Measurements from ENCODE around the gene SPOCK1. TPM values are rescaled to one million over a fixed set of nuclear protein-coding genes. Genes with fewer than 3 reads are reported as not detected.

SPOCK1 gene
- total RNA-seq, 1 donor from 2014 or later = 81.2 TPM

DNA sequence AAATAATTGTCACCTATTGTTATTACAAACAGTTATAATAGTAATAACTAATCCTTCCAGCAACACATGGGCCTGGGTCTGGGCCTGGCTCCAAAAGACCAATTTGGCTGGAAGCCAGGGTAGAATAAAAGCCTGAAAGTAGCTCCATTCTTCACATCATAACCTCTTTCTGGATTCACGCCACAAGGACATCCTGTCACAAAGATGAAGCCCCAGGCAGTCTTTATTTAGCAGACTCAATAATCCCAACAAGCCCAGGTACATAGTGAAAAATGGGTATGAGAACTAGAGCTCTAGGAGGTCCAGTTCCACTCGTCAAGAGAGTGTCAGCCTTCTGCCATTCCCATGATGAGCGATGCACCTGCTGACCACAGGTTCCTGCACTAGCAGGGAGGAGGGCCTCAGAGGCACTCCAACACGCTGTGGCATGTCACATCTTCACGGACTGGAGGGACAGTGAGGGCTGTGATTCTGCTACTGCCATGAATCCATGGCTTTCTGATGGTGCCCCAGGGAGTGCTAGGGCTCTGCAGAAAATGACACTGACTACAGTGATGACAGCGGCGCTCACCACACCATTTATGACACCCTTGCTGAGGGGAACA is 124.9 kb downstream of the SPOCK1 start:
- Histone ChIP-seq H3K27ac (no peak overlapping the region), H3K27me3 (no peaks in the 10 kb centered on the region), H3K36me3 (no peaks in the 10 kb centered on the region), H3K4me3 (no peak overlapping the region), H3K4me1 (no peaks in the 10 kb centered on the region), H3K9me3 (no peaks in the 10 kb centered on the region)
- intact Hi-C loops (cut with DNase I) = no loop called here
- DNase-seq (ENCODE audit: low spot score in 2 of 2) = no peak
- TF ChIP-seq, protein P1, sequence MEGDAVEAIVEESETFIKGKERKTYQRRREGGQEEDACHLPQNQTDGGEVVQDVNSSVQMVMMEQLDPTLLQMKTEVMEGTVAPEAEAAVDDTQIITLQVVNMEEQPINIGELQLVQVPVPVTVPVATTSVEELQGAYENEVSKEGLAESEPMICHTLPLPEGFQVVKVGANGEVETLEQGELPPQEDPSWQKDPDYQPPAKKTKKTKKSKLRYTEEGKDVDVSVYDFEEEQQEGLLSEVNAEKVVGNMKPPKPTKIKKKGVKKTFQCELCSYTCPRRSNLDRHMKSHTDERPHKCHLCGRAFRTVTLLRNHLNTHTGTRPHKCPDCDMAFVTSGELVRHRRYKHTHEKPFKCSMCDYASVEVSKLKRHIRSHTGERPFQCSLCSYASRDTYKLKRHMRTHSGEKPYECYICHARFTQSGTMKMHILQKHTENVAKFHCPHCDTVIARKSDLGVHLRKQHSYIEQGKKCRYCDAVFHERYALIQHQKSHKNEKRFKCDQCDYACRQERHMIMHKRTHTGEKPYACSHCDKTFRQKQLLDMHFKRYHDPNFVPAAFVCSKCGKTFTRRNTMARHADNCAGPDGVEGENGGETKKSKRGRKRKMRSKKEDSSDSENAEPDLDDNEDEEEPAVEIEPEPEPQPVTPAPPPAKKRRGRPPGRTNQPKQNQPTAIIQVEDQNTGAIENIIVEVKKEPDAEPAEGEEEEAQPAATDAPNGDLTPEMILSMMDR (IDR thresholded peaks at IDR 0.05) = no peak

DNA sequence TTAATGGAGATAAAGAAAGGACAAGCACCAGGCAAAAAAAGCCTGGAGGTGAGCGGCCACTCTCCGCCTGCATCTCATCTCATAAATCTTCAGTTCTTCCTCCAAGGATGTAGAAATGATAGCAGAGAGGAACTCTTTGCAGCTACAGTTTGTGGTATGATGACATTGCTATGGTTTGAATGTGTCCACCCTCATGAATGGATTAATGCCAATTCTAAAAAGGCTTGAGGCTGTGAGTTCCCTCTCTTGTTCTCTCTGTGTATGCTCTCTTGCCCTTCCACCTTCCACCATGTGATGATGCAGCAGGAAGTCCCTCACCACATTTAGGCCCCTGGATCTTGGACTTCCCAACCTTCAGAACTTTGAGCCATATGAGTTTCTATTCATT is 126.4 kb downstream of the SPOCK1 start:
- Histone ChIP-seq H3K4me1 (no peaks in the 10 kb centered on the region), H3K27me3 (no peaks in the 10 kb centered on the region), H3K4me3 (no peak overlapping the region), H3K36me3 (no peaks in the 10 kb centered on the region), H3K9me3 (no peaks in the 10 kb centered on the region), H3K27ac (no peak overlapping the region)
- TF ChIP-seq, protein P1 (IDR thresholded peaks at IDR 0.05) = no peak
- no peak for DNase-seq (ENCODE audit: low spot score in 2 of 2)
- intact Hi-C loops (cut with DNase I) = no loop called here

DNA sequence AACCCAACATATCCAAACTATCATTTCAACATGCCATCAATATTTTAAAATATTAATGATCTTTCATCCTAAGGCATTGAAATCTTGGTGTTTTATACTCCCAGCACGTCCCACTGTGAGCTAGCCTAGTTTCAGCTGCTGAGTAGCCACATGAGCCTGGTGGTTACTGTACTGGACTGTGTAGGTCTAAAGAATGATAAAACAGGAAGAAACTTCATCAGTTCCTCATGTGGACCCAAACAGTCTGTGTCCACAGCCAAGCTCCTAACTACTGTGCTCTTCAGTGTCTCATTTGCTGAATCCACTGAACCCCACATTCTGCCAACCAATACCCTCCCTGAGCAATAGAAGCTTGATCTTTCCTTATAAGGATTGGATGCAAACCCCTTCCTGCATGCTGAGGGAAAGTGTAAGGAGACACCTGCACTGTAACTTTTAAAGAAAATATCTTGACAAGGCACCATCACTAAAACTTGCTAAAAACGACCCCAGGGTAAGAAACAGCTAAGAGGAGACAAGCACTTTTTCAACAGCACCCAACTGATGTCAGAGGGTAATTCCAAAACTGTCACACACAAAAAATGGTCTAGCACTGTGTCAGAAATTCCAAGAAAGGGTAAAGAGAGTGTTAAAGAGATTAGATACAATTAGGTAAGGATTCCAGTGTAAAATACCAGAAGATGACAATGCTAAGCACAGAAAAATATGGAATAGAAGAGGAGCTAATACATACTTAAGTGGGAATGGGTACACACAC is 126.9 kb downstream of the SPOCK1 start:
- H3K9me3 ChIP-seq = no peaks in the 10 kb centered on the region
- DNase-seq (ENCODE audit: low spot score in 2 of 2) = no peak
- H3K4me3 ChIP-seq = no peak overlapping the region
- H3K36me3 ChIP-seq = no peaks in the 10 kb centered on the region
- TF ChIP-seq, protein P1 (IDR thresholded peaks at IDR 0.05) = no peak
- H3K4me1 ChIP-seq = no peaks in the 10 kb centered on the region
- no peak overlapping the region for H3K27ac ChIP-seq
- intact Hi-C loops (cut with DNase I) = no loop called here
- no peaks in the 10 kb centered on the region for H3K27me3 ChIP-seq

DNA sequence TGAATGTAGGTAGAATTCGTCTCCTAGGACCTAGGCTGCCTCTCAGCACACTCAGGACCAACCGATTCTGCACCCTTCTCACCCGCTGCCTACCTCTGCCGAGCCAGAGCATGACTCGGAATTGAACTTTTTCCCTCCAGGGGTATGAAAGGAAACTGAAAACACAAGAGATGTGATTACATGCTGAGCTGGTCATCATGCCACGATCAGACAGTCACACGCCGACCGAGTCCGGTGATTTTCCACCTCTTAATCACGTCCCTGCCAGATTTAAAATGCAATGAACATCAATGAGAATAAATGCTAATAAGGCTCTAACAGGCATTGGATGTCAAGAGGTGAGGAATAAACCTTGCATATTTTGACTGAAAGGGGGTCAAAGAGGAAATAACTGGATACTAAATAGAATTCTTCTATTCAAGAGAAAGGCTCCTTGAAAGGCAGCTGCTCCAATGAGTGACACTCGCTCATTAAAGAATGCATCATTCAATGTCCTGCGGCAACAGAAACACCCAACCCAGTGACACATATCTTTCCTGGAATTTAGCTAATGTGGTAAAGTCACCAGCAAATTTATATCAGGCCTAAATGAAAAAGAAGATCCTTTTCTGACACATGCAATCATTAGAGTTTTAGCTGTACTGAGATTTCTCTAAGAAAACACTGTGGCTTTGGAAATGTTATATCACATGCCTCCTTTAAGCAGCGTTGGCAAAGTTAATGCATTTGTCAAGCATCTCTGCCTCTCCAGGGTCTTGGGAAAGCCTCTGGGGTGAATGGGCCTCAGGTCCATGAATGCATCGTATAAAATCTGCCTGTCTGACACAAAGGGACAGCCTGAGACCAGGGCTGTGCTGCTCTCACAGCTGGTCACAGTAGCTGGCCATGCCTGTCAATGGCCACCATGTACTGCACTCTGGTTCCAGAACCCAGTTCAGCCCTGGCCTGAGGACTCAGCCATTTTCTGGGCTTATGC is 128.7 kb downstream of the SPOCK1 start:
- intact Hi-C loops (cut with DNase I) = no loop called here
- H3K9me3 ChIP-seq = no peaks in the 10 kb centered on the region
- H3K4me3 ChIP-seq = no peak overlapping the region
- no peaks in the 10 kb centered on the region for H3K36me3 ChIP-seq
- H3K4me1 ChIP-seq = no peaks in the 10 kb centered on the region
- H3K27ac ChIP-seq = no peak overlapping the region
- no peak for DNase-seq (ENCODE audit: low spot score in 2 of 2)
- TF ChIP-seq, protein P1 (IDR thresholded peaks at IDR 0.05) = no peak
- no peaks in the 10 kb centered on the region for H3K27me3 ChIP-seq

DNA sequence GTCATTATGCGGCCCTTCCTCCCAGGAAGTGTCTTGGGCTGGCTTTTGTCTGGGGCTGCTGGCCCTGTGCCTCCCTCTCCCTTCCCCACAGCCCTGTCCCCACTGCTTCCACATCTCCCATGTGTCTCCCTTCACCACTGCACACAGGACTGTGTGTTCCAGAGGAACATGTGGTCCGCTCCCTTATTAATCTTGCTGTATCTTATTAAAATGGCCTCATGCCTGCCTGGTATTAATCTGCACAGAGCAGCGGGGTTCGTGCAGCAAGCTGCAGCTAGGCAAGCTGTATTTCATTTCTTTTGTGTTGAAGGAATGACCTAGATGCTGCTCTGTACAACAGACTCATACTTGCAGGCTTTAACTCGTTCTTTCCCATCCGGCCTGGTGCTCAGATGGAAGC is 130.5 kb downstream of the SPOCK1 start:
- Histone ChIP-seq H3K9me3 (no peaks in the 10 kb centered on the region), H3K27ac (no peak overlapping the region), H3K4me3 (no peak overlapping the region), H3K4me1 (no peaks in the 10 kb centered on the region), H3K27me3 (no peaks in the 10 kb centered on the region), H3K36me3 (no peaks in the 10 kb centered on the region)
- no peak for DNase-seq (ENCODE audit: low spot score in 2 of 2)
- intact Hi-C loops (cut with DNase I) = no loop called here
- TF ChIP-seq, protein P1 (IDR thresholded peaks at IDR 0.05) = no peak

All from ascending aorta (tissue), 2 donors.